GM21423 (cell line): ENCODE measurements around the gene HSD17B1.
"Not testable (repeated sequence)": the region's sequence is repeated elsewhere in the genome, so short reads cannot be mapped to it uniquely, and the experiment has no call there.

Experiments used
- ATAC-seq: cut with Tn5 transposase; IDR thresholded peaks from one replicate; pipeline ENCODE4 v1.9.1; 2021; ENCODE audit warnings: mild to moderate bottlenecking, moderate library complexity; ENCODE audit not compliant: unreplicated experiment

HSD17B1 gene

DNA sequence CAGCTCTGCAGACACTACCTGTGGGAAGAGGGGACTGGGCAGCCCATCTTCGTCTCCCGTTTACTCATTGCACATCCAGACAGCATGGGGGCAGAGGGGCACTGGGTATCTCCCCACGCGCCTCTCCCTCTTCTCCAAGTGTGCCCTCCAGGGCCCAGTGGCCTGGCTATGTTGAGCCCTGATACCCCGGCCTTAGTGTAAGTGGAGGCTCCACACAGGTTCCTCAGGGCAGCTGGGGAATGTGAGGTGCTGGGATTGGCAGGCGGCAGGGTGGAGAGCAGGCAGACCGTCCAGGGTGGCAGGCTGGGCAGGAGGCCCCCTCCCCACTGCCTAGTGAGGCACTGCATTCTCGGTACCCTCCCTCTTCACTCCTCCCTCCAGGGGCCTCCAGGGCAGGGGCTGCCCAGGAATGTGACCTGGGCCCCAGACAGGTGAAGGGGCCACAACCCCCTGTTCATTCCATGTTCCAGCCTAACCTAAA, 29.9 kb upstream of the HSD17B1 start:
- no peak for ATAC-seq

GRCh38 chr17:42525221-42525620, 27.5 kb upstream of the HSD17B1 start:
- no peak for ATAC-seq

- no peak for ATAC-seq
Measured at GRCh38 chr17:42526031-42526444, 26.7 kb upstream of the HSD17B1 start.

DNA sequence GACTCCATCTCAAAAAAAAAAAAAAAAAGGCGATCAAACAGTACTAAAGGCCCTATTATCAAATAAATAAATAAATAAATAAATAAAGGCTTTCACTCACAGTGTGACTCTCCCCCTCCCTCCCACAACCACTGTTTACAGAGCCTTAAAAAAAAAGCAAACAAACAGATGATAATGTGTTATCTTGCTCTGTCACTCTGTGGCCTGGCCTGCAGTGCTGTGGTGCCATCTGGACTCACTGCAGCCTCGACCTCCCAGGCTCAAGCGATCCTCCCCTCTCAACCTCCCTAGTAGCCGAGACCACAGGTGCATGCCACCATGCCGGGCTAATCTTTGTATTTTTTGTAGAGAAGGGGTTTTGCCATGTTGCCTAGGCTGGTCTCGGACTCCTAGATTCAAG, 24.8 kb upstream of the HSD17B1 start:
- ATAC-seq = no peak

GRCh38 chr17:42529061-42529460, 23.7 kb upstream of the HSD17B1 start:
- no peak for ATAC-seq

DNA sequence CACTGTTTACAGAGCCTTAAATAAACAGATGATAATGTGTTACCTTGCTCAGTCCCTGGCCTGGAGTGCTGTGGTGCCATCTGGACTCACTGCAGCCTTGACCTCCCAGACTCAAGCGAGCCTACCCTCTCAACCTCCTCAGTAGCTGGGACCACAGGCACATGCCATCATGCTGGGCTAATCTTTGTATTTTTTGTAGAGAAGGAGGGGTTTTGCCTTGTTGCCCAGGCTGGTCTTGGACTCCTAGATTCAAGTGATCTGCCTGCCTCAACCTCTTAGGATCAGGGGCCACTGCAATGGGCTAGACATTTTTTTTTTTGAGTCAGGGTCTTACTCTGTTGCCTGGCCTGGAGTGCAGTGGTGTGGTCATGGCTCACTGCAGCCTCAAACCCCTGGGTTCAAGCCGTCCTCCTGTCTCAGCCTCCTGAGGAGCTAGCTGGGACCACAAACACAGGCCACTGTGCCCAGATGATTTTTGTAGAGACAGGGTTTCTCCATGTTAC, 21.7 kb upstream of the HSD17B1 start:
- no peak for ATAC-seq

GRCh38 chr17:42531455-42532354, 21.0 kb upstream of the HSD17B1 start:
- ATAC-seq = no peak

- ATAC-seq = no peak
Measured at GRCh38 chr17:42535155-42536047, 17.3 kb upstream of the HSD17B1 start.

- ATAC-seq = peak; percentile 78
Measured at GRCh38 chr17:42536048-42536371, 16.7 kb upstream of the HSD17B1 start, which contains the start of gene NAGLU. NAGLU (plus strand) TSS chr17:42536241; CDS start chr17:42536273, 32 bp downstream.

DNA sequence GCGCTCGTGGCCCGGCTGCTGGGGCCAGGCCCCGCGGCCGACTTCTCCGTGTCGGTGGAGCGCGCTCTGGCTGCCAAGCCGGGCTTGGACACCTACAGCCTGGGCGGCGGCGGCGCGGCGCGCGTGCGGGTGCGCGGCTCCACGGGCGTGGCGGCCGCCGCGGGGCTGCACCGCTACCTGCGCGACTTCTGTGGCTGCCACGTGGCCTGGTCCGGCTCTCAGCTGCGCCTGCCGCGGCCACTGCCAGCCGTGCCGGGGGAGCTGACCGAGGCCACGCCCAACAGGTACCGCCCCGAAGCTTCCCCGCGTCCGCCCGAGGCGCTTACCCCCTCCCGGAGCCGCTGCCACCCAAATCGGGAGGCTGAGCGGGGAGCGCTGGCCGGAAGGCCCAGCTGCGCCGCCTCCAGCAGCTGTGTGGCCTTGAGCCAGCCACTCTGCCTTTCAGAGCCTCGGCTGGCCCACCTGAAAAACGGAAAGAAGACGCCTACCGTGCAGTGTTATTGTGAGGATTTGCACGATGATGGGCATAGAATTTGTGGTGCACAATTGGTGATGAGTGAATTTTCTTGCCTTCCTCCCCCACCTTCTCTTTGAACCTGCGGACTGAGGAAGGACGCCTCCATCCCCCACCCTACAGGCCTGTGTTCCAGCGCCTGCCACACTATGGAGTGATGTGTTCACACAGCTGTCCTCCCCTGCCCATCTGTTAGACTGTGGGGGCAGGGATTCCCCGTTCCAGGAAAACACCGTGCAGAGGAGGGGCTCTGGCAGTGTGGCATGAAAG, 16.2 kb upstream of the HSD17B1 start:
- ATAC-seq = peak; percentile 67

- ATAC-seq = no peak
Measured at GRCh38 chr17:42537156-42537805, 15.4 kb upstream of the HSD17B1 start.

GRCh38 chr17:42537826-42538451, 14.8 kb upstream of the HSD17B1 start:
- no peak for ATAC-seq

- ATAC-seq = no peak
Measured at GRCh38 chr17:42538482-42538881, 14.2 kb upstream of the HSD17B1 start.

GRCh38 chr17:42540558-42540957, 12.2 kb upstream of the HSD17B1 start:
- not testable (repeated sequence) for ATAC-seq

DNA sequence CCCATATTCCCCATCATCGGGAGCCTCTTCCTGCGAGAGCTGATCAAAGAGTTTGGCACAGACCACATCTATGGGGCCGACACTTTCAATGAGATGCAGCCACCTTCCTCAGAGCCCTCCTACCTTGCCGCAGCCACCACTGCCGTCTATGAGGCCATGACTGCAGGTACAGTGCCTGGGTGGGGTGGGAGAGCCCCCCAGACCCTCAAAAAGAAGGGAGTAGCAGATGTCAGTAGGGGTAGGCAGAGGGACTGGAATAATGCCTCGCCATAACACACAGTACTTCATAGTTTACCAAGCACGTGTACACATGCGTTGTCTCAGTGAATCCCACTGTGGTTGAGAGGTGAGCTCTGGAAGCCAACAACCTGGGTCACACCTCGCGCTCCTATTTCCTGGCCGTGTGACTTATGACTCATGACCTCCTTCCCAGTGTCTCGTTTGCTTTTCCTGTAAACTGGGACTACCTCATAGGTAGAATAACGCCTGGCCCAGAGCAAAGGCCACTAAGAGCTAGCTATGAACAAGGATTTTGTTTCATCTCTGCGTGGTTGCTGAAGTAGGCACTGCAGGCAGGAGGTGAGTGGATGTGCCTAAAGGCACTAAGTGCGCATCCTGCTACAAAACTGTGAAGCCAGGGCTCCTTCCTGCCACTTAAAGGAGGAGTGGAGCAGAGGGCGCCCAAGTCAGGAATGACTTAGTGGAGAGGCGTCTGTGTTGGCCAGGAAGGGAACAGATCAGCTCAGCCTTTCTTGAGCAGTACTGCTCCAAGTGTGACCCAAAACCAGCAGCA, 11.5 kb upstream of the HSD17B1 start:
- ATAC-seq = no peak

DNA sequence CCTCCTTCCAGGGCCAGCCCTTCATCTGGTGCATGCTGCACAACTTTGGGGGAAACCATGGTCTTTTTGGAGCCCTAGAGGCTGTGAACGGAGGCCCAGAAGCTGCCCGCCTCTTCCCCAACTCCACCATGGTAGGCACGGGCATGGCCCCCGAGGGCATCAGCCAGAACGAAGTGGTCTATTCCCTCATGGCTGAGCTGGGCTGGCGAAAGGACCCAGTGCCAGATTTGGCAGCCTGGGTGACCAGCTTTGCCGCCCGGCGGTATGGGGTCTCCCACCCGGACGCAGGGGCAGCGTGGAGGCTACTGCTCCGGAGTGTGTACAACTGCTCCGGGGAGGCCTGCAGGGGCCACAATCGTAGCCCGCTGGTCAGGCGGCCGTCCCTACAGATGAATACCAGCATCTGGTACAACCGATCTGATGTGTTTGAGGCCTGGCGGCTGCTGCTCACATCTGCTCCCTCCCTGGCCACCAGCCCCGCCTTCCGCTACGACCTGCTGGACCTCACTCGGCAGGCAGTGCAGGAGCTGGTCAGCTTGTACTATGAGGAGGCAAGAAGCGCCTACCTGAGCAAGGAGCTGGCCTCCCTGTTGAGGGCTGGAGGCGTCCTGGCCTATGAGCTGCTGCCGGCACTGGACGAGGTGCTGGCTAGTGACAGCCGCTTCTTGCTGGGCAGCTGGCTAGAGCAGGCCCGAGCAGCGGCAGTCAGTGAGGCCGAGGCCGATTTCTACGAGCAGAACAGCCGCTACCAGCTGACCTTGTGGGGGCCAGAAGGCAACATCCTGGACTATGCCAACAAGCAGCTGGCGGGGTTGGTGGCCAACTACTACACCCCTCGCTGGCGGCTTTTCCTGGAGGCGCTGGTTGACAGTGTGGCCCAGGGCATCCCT, 9.3 kb upstream of the HSD17B1 start:
- ATAC-seq = no peak

- ATAC-seq = no peak
Measured at GRCh38 chr17:42544874-42545283, 7.8 kb upstream of the HSD17B1 start.
